CD14-positive monocyte (primary cell): Measurements from ENCODE around the gene ELMO3. TPM values are rescaled to one million over a fixed set of nuclear protein-coding genes. Genes with fewer than 3 reads are reported as not detected.

Experiments used
- DNase-seq, 3 donors: peaks; one replicate each; pipeline ENCODE4 v3.0.0-alpha.2; 2011 to 2022
- H2AFZ ChIP-seq: 2 replicates; pipeline ENCODE4 v1.6.0; 2012; ENCODE audit warnings: mild to moderate bottlenecking, low read depth, low read length, inconsistent platforms; ENCODE audit not compliant: insufficient read depth, poor library complexity, severe bottlenecking
- H3K27ac ChIP-seq, 2 donors: 1 replicate in 1 of 2; 2 replicates in 1 of 2; pipeline ENCODE4 v1.5.1; 2012 to 2013; ENCODE audit warnings: low read length in 2 of 2, control low read depth in 1 of 2, inconsistent platforms in 1 of 2, low read depth in 1 of 2, mild to moderate bottlenecking in 1 of 2
- H3K27me3 ChIP-seq, 2 donors: one replicate each; pipeline versions ENCODE4 v1.6.0 to v1.6.1; 2011 to 2013; ENCODE audit warnings: low read length in 2 of 2; ENCODE audit not compliant: control insufficient read depth in 2 of 2, insufficient read depth in 2 of 2
- H3K36me3 ChIP-seq, 2 donors: replicated peaks in 1 of 2; 1 replicate in 1 of 2; 2 replicates in 1 of 2; pipeline versions ENCODE4 v1.5.1 to v1.6.1; 2012 to 2013; ENCODE audit warnings: low read length in 2 of 2, control low read depth in 1 of 2, inconsistent platforms in 1 of 2, mild to moderate bottlenecking in 1 of 2; ENCODE audit not compliant: insufficient read depth in 2 of 2, control insufficient read depth in 1 of 2
- H3K4me1 ChIP-seq, 2 donors: 1 replicate in 1 of 2; 2 replicates in 1 of 2; pipeline versions ENCODE4 v1.5.1 to v1.6.1; 2012 to 2013; ENCODE audit warnings: low read length in 2 of 2, control low read depth in 1 of 2, inconsistent platforms in 1 of 2, mild to moderate bottlenecking in 1 of 2, moderate library complexity in 1 of 2; ENCODE audit not compliant: insufficient read depth in 2 of 2, control insufficient read depth in 1 of 2
- H3K4me2 ChIP-seq: replicated peaks from 2 replicates; pipeline ENCODE3; 2012; ENCODE audit warnings: low read length, moderate library complexity, mild to moderate bottlenecking; ENCODE audit not compliant: poor library complexity, severe bottlenecking; ENCODE audit errors: extremely low read depth
- H3K4me3 ChIP-seq, 3 experiments: fragments of 200-600 bp in 1 of 3; sonication (generic) in 1 of 3; replicated peaks in 1 of 3; 1 replicate in 2 of 3; 2 replicates in 1 of 3; pipeline ENCODE4 v1.5.1; 2011 to 2013; ENCODE audit warnings: low read length in 3 of 3, mild to moderate bottlenecking in 3 of 3, control low read depth in 2 of 3, low read depth in 2 of 3, inconsistent platforms in 1 of 3, moderate library complexity in 1 of 3
- H3K79me2 ChIP-seq: 2 replicates; pipeline ENCODE4 v1.6.0; 2012; ENCODE audit warnings: mild to moderate bottlenecking, control low read depth, inconsistent platforms, low read length, moderate library complexity; ENCODE audit not compliant: insufficient read depth
- H3K9ac ChIP-seq: 2 replicates; pipeline ENCODE4 v1.6.0; 2017; ENCODE audit warnings: low read length, mild to moderate bottlenecking; ENCODE audit not compliant: insufficient read depth, poor library complexity, severe bottlenecking
- H3K9me3 ChIP-seq, 2 donors: replicated peaks in 1 of 2; 1 replicate in 1 of 2; 2 replicates in 1 of 2; pipeline versions ENCODE4 v1.5.1 to v1.6.1; 2012 to 2013; ENCODE audit warnings: low read length in 2 of 2, control low read depth in 1 of 2; ENCODE audit not compliant: control insufficient read depth in 1 of 2, insufficient read depth in 1 of 2
- H4K20me1 ChIP-seq: 2 replicates; pipeline ENCODE4 v1.6.0; 2012; ENCODE audit warnings: mild to moderate bottlenecking, low read length, control low read depth, moderate library complexity; ENCODE audit not compliant: insufficient read depth
- H3K27ac Mint-ChIP-seq, 7 donors: one replicate each; pipeline ENCODE4 v1.8.0; 2020; ENCODE audit warnings: mild to moderate bottlenecking in 7 of 7, mixed read lengths in 7 of 7, moderate library complexity in 6 of 7, inconsistent platforms in 2 of 7
- H3K27me3 Mint-ChIP-seq, 3 donors: one replicate each; pipeline ENCODE4 v1.8.0; 2021 to 2022; ENCODE audit warnings: low read depth in 3 of 3, mild to moderate bottlenecking in 3 of 3, mixed read lengths in 3 of 3, moderate library complexity in 3 of 3, inconsistent platforms in 1 of 3
- H3K36me3 Mint-ChIP-seq, 2 donors: one replicate each; pipeline ENCODE4 v1.8.0; 2020; ENCODE audit warnings: mixed read lengths in 2 of 2, inconsistent platforms in 1 of 2, mild to moderate bottlenecking in 1 of 2
- H3K4me1 Mint-ChIP-seq: one replicate; pipeline ENCODE4 v1.8.0; 2020; ENCODE audit warnings: mild to moderate bottlenecking, mixed read lengths
- H3K4me3 Mint-ChIP-seq, 2 donors: one replicate each; pipeline ENCODE4 v1.8.0; 2020; ENCODE audit warnings: mild to moderate bottlenecking in 2 of 2, mixed read lengths in 2 of 2, moderate library complexity in 1 of 2
- H3K9me3 Mint-ChIP-seq, 7 donors: one replicate each; pipeline ENCODE4 v1.8.0; 2020 to 2022; ENCODE audit warnings: mixed read lengths in 7 of 7, mild to moderate bottlenecking in 6 of 7, moderate library complexity in 6 of 7, inconsistent platforms in 2 of 7
- WGBS: methylation state at CpG from one replicate; pipeline ENCODE4 v1.1.5; 2013; ENCODE audit warnings: missing lambda C conversion rate; ENCODE audit not compliant: insufficient coverage; 5-methylcytosine and 5-hydroxymethylcytosine counted together
- intact Hi-C, 2 donors: fragments of 100-400 bp; cut with micrococcal nuclease; formaldehyde crosslinking; loops; one replicate each; pipeline versions ENCODE4 v1.15.0 to v1.15.1; 2023
- polyA plus RNA-seq, 3 donors: library from polyadenylated mRNA; depleted of rRNA in 1 of 3; unstranded in 2 of 3; stranded (reverse) in 1 of 3; fragments of 300-500 nt in 2 of 3; fragments of >200 nt in 1 of 3; fragmentation: Illumina TruSeq in 2 of 3; gene quantifications; 1 replicate in 2 of 3; 2 replicates in 1 of 3; pipeline ENCODE4 v1.2.3, GENCODE V29; 2012 to 2021
- TF ChIP-seq, protein P1 (sequence below): fragments of 200-600 bp; IDR thresholded peaks from one replicate; pipeline ENCODE4 v1.8.0; 2022; ENCODE audit warnings: antibody characterized with exemption, mild to moderate bottlenecking

The ELMO3 gene
- polyA plus RNA-seq, 3 donors = 0.15 to 7.0 TPM; not detected in 1

DNA sequence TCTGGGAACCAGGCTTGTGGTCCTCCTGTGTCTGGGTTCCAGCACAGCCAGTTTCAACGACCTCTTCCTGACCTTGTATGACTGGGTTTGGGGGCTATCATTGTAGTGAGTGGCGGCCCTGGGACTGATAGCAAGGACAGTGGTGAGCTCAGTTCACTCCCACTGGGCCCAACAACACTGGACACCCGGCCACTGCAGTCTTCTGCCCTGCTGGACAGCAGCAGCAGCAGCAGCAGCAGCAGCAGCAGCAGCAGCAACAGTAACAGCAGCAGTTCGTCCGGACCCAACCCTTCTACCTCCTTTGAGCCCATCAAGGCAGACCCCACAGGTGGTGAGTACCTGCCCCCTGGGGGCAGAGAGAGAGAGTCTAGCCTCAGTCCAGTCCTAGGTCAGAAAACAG, 3.3 kb upstream of the ELMO3 start:
- peaks cover 18 to 20% of the 10 kb centered on the region in 2 donors for H3K4me1 ChIP-seq
- H3K27ac Mint-ChIP-seq = peak overlapping the region in 2 of 7 donors; percentile 17 to 33
- no peak for DNase-seq
- peaks cover 0 to 2% (median 0%) of the 10 kb centered on the region in 3 donors for H3K27me3 Mint-ChIP-seq
- no peak overlapping the region for H3K4me2 ChIP-seq
- peaks cover 48 to 62% of the 10 kb centered on the region in 2 donors for H3K36me3 ChIP-seq
- intact Hi-C loops = no loop called here
- H3K36me3 Mint-ChIP-seq = peaks cover 51 to 67% of the 10 kb centered on the region in 2 donors
- peaks cover 30% of the 10 kb centered on the region for H3K79me2 ChIP-seq
- H2AFZ ChIP-seq = no peak overlapping the region
- H4K20me1 ChIP-seq = peaks cover 76% of the 10 kb centered on the region
- H3K4me3 ChIP-seq = no peak overlapping the region
- TF ChIP-seq, protein P1, sequence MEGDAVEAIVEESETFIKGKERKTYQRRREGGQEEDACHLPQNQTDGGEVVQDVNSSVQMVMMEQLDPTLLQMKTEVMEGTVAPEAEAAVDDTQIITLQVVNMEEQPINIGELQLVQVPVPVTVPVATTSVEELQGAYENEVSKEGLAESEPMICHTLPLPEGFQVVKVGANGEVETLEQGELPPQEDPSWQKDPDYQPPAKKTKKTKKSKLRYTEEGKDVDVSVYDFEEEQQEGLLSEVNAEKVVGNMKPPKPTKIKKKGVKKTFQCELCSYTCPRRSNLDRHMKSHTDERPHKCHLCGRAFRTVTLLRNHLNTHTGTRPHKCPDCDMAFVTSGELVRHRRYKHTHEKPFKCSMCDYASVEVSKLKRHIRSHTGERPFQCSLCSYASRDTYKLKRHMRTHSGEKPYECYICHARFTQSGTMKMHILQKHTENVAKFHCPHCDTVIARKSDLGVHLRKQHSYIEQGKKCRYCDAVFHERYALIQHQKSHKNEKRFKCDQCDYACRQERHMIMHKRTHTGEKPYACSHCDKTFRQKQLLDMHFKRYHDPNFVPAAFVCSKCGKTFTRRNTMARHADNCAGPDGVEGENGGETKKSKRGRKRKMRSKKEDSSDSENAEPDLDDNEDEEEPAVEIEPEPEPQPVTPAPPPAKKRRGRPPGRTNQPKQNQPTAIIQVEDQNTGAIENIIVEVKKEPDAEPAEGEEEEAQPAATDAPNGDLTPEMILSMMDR = no peak
- WGBS = 100% methylated on average over 1 of the region's 5 CpGs
- H3K9me3 Mint-ChIP-seq = peaks cover 0 to 2% (median 0%) of the 10 kb centered on the region in 7 donors
- H3K4me1 Mint-ChIP-seq = peaks cover 38% of the 10 kb centered on the region
- H3K9me3 ChIP-seq = no peaks in the 10 kb centered on the region
- H3K9ac ChIP-seq = no peak overlapping the region
- no peak overlapping the region for H3K4me3 Mint-ChIP-seq
- H3K27me3 ChIP-seq = no peaks in the 10 kb centered on the region
- H3K27ac ChIP-seq = no peak overlapping the region

DNA sequence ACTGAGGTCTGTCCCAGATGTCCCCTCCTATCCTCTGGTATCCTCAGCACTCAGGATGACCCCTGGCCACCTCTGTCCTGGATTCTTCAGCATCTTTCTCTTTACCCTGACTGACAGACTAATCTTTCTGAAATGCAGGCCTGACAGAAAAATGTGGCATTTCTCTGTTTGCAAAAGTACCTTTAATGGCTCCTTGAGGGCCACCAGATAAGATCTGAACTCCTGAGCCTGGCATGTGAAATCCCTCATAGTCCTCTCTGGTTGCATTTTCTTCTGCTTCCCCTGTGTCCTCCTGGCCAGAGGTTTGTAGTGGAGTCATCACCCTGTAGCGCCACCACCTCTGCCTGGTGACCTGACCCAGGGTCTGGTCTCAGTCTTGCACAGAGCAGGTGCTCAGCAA, 2.0 kb upstream of the ELMO3 start:
- Histone ChIP-seq H3K9me3 (no peaks in the 10 kb centered on the region), H2AFZ (no peak overlapping the region), H3K27me3 (no peaks in the 10 kb centered on the region), H3K4me3 (no peak overlapping the region), H3K9ac (no peak overlapping the region), H3K4me1 (peaks cover 14 to 16% of the 10 kb centered on the region in 2 donors), H3K79me2 (peaks cover 30% of the 10 kb centered on the region), H3K36me3 (peaks cover 57 to 72% of the 10 kb centered on the region in 2 donors), H3K4me2 (no peak overlapping the region), H4K20me1 (peaks cover 76% of the 10 kb centered on the region), H3K27ac (no peak overlapping the region)
- Mint-ChIP-seq H3K4me3 (no peak overlapping the region), H3K27me3 (peaks cover 0 to 2% (median 0%) of the 10 kb centered on the region in 3 donors), H3K27ac (peak overlapping the region in 2 of 7 donors; percentile 54 to 69), H3K4me1 (peaks cover 33% of the 10 kb centered on the region), H3K36me3 (peaks cover 60 to 77% of the 10 kb centered on the region in 2 donors), H3K9me3 (no peaks in the 10 kb centered on the region)
- TF ChIP-seq, protein P1 = no peak
- DNase-seq = no peak
- WGBS = 100% methylated on average over 1 of the region's 1 CpG
- intact Hi-C loops = no loop called here
